GM03348 (cell line): Measurements from ENCODE around the gene ALOX5AP.

Source experiments
- DNase-seq: peaks from one replicate; pipeline ENCODE4 v3.0.0; 2012; ENCODE audit warnings: low spot score

Gene ALOX5AP

GRCh38 chr13:30797847-30798535 lies 62.6 kb downstream of the ALOX5AP start:
- no peak for DNase-seq

- DNase-seq, result no peak
Observed at GRCh38 chr13:30798776-30799355, 63.5 kb downstream of the ALOX5AP start.

- no peak for DNase-seq
Observed at GRCh38 chr13:30799356-30799824, 64.0 kb downstream of the ALOX5AP start.

- DNase-seq, result no peak
Observed at GRCh38 chr13:30800107-30800506, 64.8 kb downstream of the ALOX5AP start.

GRCh38 chr13:30802501-30802900 lies 67.2 kb downstream of the ALOX5AP start:
- no peak for DNase-seq

- peak; percentile 93 for DNase-seq
Observed at GRCh38 chr13:30802953-30803478, 67.7 kb downstream of the ALOX5AP start.

GRCh38 chr13:30803749-30804148 lies 68.4 kb downstream of the ALOX5AP start:
- DNase-seq, result no peak

- no peak for DNase-seq
Observed at GRCh38 chr13:30804474-30804873, 69.1 kb downstream of the ALOX5AP start.

GRCh38 chr13:30805132-30805537 lies 69.8 kb downstream of the ALOX5AP start:
- no peak for DNase-seq

- DNase-seq, result no peak
Observed at GRCh38 chr13:30805603-30806011, 70.3 kb downstream of the ALOX5AP start.

GRCh38 chr13:30806784-30807183 lies 71.4 kb downstream of the ALOX5AP start:
- DNase-seq, result peak; percentile 77

GRCh38 chr13:30807392-30807791 lies 72.0 kb downstream of the ALOX5AP start:
- DNase-seq, result no peak

- peak; percentile 36 for DNase-seq
Observed at GRCh38 chr13:30808600-30808999, 73.3 kb downstream of the ALOX5AP start.

- no peak for DNase-seq
Observed at GRCh38 chr13:30809787-30810186, 74.4 kb downstream of the ALOX5AP start.

- no peak for DNase-seq
Observed at GRCh38 chr13:30810261-30810701, 74.9 kb downstream of the ALOX5AP start.

- no peak for DNase-seq
Observed at GRCh38 chr13:30810801-30811200, 75.5 kb downstream of the ALOX5AP start.
